ENCODE results near the gene LIG3.

The LIG3 gene

GRCh38 chr17:35052780-35053179, 72.5 kb downstream of the LIG3 start:
- ATAC-seq = no peak
- TF ChIP-seq ZNF565 (CRISPR knock-in tag; conservative IDR thresholded peaks at IDR 0.05; ENCODE audit: low read depth) (no peak), OSR1 (CRISPR knock-in tag; IDR thresholded peaks at IDR 0.05) (no peak), TOX (CRISPR knock-in tag; IDR thresholded peaks at IDR 0.05; ENCODE audit: borderline replicate concordance) (no peak), ZC3H10 (CRISPR knock-in tag; IDR thresholded peaks at IDR 0.05) (no peak), ARNTL (CRISPR knock-in tag; IDR thresholded peaks at IDR 0.05; ENCODE audit: borderline replicate concordance, low read depth) (no peak), ZFP30 (CRISPR knock-in tag; IDR thresholded peaks at IDR 0.05) (no peak), GLIS3 (CRISPR knock-in tag; IDR thresholded peaks at IDR 0.05) (no peak), ESRRG (CRISPR knock-in tag; IDR thresholded peaks at IDR 0.05) (no peak), BACH2 (CRISPR knock-in tag; IDR thresholded peaks at IDR 0.05; ENCODE audit: borderline replicate concordance) (no peak)
- TF ChIP-seq, protein P1, sequence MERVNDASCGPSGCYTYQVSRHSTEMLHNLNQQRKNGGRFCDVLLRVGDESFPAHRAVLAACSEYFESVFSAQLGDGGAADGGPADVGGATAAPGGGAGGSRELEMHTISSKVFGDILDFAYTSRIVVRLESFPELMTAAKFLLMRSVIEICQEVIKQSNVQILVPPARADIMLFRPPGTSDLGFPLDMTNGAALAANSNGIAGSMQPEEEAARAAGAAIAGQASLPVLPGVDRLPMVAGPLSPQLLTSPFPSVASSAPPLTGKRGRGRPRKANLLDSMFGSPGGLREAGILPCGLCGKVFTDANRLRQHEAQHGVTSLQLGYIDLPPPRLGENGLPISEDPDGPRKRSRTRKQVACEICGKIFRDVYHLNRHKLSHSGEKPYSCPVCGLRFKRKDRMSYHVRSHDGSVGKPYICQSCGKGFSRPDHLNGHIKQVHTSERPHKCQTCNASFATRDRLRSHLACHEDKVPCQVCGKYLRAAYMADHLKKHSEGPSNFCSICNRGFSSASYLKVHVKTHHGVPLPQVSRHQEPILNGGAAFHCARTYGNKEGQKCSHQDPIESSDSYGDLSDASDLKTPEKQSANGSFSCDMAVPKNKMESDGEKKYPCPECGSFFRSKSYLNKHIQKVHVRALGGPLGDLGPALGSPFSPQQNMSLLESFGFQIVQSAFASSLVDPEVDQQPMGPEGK (CRISPR knock-in tag; IDR thresholded peaks at IDR 0.05; ENCODE audit: borderline replicate concordance) = no peak
- TF ChIP-seq, protein P2, sequence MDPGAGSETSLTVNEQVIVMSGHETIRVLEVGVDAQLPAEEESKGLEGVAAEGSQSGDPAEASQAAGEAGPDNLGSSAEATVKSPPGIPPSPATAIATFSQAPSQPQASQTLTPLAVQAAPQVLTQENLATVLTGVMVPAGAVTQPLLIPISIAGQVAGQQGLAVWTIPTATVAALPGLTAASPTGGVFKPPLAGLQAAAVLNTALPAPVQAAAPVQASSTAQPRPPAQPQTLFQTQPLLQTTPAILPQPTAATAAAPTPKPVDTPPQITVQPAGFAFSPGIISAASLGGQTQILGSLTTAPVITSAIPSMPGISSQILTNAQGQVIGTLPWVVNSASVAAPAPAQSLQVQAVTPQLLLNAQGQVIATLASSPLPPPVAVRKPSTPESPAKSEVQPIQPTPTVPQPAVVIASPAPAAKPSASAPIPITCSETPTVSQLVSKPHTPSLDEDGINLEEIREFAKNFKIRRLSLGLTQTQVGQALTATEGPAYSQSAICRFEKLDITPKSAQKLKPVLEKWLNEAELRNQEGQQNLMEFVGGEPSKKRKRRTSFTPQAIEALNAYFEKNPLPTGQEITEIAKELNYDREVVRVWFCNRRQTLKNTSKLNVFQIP (CRISPR knock-in tag; IDR thresholded peaks at IDR 0.05; ENCODE audit: borderline replicate concordance, low read depth) = no peak

GRCh38 chr17:35053204-35053603, 72.9 kb downstream of the LIG3 start:
- ATAC-seq = no peak

More at GRCh38 chr17:35053204-35053603, 72.9 kb downstream of the LIG3 start:
- TF ChIP-seq PPARA (CRISPR knock-in tag; IDR thresholded peaks at IDR 0.05; ENCODE audit: borderline replicate concordance) (no peak), ZNF565 (CRISPR knock-in tag; conservative IDR thresholded peaks at IDR 0.05; ENCODE audit: low read depth) (no peak), ZNF8 (CRISPR knock-in tag; IDR thresholded peaks at IDR 0.05) (no peak), ZFP3 (CRISPR knock-in tag; IDR thresholded peaks at IDR 0.05) (no peak), SNAI2 (CRISPR knock-in tag; IDR thresholded peaks at IDR 0.05) (no peak), CSRNP3 (CRISPR knock-in tag; IDR thresholded peaks at IDR 0.05) (no peak), RARB (CRISPR knock-in tag; IDR thresholded peaks at IDR 0.05) (no peak), ARNTL (CRISPR knock-in tag; IDR thresholded peaks at IDR 0.05; ENCODE audit: borderline replicate concordance, low read depth) (no peak), TCF4 (CRISPR knock-in tag; IDR thresholded peaks at IDR 0.05; ENCODE audit: borderline replicate concordance) (no peak), ESRRG (CRISPR knock-in tag; IDR thresholded peaks at IDR 0.05) (no peak), ZFP30 (CRISPR knock-in tag; IDR thresholded peaks at IDR 0.05) (no peak), ZC3H10 (CRISPR knock-in tag; IDR thresholded peaks at IDR 0.05) (no peak)
- TF ChIP-seq, protein P1 (CRISPR knock-in tag; IDR thresholded peaks at IDR 0.05; ENCODE audit: borderline replicate concordance) = no peak
- TF ChIP-seq, protein P3, sequence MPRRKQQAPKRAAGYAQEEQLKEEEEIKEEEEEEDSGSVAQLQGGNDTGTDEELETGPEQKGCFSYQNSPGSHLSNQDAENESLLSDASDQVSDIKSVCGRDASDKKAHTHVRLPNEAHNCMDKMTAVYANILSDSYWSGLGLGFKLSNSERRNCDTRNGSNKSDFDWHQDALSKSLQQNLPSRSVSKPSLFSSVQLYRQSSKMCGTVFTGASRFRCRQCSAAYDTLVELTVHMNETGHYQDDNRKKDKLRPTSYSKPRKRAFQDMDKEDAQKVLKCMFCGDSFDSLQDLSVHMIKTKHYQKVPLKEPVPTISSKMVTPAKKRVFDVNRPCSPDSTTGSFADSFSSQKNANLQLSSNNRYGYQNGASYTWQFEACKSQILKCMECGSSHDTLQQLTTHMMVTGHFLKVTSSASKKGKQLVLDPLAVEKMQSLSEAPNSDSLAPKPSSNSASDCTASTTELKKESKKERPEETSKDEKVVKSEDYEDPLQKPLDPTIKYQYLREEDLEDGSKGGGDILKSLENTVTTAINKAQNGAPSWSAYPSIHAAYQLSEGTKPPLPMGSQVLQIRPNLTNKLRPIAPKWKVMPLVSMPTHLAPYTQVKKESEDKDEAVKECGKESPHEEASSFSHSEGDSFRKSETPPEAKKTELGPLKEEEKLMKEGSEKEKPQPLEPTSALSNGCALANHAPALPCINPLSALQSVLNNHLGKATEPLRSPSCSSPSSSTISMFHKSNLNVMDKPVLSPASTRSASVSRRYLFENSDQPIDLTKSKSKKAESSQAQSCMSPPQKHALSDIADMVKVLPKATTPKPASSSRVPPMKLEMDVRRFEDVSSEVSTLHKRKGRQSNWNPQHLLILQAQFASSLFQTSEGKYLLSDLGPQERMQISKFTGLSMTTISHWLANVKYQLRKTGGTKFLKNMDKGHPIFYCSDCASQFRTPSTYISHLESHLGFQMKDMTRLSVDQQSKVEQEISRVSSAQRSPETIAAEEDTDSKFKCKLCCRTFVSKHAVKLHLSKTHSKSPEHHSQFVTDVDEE (CRISPR knock-in tag; IDR thresholded peaks at IDR 0.05) = no peak
- TF ChIP-seq, protein P4, sequence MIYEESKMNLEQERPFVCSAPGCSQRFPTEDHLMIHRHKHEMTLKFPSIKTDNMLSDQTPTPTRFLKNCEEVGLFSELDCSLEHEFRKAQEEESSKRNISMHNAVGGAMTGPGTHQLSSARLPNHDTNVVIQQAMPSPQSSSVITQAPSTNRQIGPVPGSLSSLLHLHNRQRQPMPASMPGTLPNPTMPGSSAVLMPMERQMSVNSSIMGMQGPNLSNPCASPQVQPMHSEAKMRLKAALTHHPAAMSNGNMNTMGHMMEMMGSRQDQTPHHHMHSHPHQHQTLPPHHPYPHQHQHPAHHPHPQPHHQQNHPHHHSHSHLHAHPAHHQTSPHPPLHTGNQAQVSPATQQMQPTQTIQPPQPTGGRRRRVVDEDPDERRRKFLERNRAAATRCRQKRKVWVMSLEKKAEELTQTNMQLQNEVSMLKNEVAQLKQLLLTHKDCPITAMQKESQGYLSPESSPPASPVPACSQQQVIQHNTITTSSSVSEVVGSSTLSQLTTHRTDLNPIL (CRISPR knock-in tag; IDR thresholded peaks at IDR 0.05; ENCODE audit: low read depth) = no peak
- TF ChIP-seq, protein P2 (CRISPR knock-in tag; IDR thresholded peaks at IDR 0.05; ENCODE audit: borderline replicate concordance, low read depth) = no peak
